ENCODE measurements around the gene ENTHD1.

- TF ChIP-seq, protein P1, sequence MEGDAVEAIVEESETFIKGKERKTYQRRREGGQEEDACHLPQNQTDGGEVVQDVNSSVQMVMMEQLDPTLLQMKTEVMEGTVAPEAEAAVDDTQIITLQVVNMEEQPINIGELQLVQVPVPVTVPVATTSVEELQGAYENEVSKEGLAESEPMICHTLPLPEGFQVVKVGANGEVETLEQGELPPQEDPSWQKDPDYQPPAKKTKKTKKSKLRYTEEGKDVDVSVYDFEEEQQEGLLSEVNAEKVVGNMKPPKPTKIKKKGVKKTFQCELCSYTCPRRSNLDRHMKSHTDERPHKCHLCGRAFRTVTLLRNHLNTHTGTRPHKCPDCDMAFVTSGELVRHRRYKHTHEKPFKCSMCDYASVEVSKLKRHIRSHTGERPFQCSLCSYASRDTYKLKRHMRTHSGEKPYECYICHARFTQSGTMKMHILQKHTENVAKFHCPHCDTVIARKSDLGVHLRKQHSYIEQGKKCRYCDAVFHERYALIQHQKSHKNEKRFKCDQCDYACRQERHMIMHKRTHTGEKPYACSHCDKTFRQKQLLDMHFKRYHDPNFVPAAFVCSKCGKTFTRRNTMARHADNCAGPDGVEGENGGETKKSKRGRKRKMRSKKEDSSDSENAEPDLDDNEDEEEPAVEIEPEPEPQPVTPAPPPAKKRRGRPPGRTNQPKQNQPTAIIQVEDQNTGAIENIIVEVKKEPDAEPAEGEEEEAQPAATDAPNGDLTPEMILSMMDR (conservative IDR thresholded peaks at IDR 0.05; ENCODE audit: low read depth, low read length), result no peak
- TF ChIP-seq POLR2A (IDR thresholded peaks at IDR 0.05; ENCODE audit: low read depth, low read length) (no peak), SMC3 (IDR thresholded peaks at IDR 0.05; ENCODE audit: low read depth, low read length) (no peak), USF2 (IDR thresholded peaks at IDR 0.05; ENCODE audit: low read depth, low read length) (no peak), RFX5 (IDR thresholded peaks at IDR 0.05; ENCODE audit: low read depth, low read length) (no peak), RCOR1 (IDR thresholded peaks at IDR 0.05; ENCODE audit: insufficient replicate concordance, low read length) (no peak), RAD21 (IDR thresholded peaks at IDR 0.05; ENCODE audit: low read length) (no peak)
These were observed 30.7 kb upstream of the ENTHD1 start for GRCh38 chr22:39924286-39924685.
